DMS153 (cell line): Measurements from ENCODE around the gene SLAIN1.

ENCODE experiments used
- DNase-seq: peaks from one replicate; lab custom pipeline; 2025; lab: John Stamatoyannopoulos, UW

Gene SLAIN1

GRCh38 chr13:77714119-77714755, 16.8 kb downstream of the SLAIN1 start:
- DNase-seq = no peak

DNA sequence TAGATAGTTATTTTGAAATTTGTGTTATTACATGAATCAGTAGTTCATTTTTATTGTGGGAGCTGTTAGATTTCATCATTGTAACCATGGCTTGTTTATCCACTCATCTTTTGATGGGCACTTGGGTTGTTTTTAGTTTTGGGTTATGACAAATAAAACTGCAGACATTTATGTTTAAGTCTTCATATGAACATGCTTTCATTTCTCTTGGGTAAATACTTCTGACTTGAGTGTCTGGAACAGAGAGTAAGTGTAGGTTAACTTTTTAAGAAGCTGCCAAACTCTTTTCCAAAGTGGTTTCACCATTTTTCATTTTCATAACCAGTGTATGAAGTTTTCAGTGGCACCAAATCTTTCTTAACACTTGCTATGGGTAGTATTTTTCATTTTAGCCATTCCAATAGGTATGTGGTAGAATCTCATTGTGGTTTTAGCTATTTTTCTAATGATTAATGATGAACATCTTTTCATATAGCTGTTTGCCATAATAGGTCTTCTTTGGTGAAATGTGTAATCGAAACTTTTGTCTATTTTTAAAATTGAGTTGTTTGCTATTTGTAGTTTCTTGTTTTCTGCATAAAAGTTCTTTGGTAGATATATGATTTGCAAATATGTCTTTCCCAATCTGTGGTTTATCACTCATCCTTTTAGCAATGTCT, 17.9 kb downstream of the SLAIN1 start:
- DNase-seq = no peak

- no peak for DNase-seq
Observed at GRCh38 chr13:77716692-77717091, 19.2 kb downstream of the SLAIN1 start.

DNA sequence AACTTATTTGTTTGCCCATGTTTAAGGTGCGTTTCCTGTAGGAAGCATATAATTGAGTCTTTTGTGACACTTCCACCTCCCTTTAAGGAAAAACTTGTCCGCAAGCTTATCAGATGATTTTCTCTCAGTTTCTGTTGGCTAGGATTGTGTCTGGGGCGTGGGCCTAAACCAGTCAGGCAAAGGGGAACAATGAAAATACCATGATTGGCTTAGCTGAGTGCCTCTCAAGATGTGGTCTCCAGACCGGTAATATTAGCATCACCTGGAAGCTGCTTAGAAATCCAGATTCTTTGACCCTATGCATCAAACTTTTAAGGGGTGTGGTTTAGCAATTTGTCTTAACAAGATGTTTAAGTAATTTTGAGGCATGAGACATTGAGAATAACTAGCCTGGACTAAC, 20.0 kb downstream of the SLAIN1 start:
- DNase-seq = no peak

DNA sequence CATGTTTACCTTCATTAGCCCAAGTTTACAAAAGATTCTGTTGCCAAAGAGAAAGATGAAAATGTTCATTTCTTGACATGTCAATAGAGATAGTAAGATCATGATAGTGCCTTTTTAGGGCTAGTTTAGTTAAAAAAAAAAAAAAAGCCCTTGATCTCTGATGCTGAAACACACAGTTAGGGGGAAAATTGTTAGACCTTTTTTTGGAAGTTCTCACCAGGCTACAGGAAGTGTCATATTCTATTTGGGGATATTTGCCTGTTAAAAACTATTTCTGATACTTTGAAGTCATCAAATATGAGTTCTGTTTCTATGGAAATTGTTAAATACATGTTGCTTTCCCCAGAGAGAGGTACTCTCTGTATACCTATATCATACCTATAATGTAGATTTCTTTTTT, 21.6 kb downstream of the SLAIN1 start:
- DNase-seq = no peak

DNA sequence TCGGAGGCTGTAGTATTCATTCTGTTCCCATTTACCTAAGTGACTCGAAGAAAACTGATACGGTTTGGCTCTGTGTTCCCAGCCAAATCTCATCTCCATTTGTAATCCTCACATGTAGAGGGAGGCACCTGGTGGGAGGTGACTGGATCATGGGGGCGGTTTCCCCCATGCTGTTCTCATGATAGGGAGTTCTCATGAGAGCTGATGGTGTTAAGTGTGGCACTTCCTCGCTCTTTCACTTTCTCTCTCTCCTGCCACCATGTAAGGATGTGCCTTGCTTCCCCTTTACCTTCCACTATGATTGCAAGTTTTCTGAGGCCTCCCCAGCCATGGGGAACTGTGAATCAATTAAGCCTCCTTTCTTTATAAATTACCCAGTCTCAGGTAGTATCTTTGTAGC, 23.5 kb downstream of the SLAIN1 start:
- no peak for DNase-seq

DNA sequence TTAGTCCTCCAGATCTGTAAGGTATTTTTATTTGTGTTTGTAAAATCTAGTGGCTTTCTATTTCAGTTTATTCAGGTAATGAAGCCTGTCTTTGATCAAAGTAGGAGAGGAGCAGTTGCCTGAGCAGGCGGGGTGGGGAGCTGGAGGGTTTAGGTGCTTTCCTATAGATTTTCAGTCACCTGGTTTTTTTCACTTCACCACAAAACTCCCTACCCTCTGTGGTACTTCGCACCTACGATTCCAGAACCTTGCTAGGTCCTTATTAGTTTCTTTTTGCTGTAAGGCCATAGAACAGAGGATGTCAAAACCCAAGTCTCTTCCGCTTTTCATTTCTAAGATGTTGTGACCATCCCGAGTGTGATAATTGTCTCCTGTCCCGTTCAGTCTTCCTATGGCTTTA, 26.6 kb downstream of the SLAIN1 start:
- no peak for DNase-seq

DNA sequence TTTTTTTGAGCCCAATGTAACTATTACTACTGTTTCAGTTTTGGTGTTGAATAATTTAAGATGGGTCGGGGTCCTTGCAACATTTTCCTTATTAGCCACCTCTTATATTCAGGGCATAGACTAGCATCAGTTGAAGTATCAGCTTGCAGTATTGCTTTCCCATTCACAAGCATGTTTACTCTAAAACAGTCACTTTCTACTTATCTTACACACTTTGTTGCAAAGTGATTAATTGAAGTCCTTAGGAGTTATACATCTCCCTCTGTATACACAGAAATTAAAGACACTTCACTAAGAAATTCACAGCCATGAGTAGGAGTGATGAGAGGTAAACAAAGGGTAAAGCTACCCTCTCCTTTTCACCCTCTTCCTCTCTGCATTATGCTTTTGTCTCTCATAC, 27.6 kb downstream of the SLAIN1 start:
- DNase-seq = no peak

- DNase-seq = no peak
Observed at GRCh38 chr13:77728265-77729125, 31.0 kb downstream of the SLAIN1 start.

DNA sequence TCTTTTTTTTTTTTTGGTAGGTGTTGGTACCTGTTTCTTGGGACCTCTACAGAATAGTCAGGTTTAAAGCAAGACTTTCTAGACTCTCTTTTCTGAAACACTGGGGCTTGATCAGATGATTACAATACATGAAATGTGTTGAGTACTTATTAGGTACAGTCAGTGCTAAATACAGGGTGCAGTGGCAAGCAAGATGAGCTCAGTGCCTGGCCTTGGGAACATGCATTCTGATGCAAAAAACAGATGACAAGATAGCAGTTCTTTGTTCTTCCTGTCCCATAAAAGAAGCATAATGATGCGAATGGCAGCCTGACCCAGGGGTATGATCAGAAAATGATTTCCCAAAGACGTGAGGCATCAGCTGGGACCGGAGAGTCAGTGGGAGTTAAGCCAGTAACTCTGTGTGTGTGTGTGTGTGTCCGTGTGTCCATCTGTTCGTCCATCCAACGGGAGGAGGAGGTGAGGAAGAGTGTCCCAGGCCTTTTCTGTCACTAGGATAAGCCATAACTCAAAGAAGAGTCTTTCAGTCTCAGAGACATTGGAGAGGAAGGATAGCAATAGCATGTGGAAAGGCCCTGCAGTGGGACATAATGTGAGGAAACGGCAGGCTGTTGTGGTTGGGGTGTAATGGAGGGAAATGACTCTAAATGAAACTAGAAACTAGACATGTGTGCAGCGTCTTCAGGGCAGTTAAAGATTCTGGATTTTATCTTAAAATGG, 32.2 kb downstream of the SLAIN1 start:
- DNase-seq = no peak

- no peak for DNase-seq
Observed at GRCh38 chr13:77730572-77730971, 33.1 kb downstream of the SLAIN1 start.

- no peak for DNase-seq
Observed at GRCh38 chr13:77732287-77732686, 34.8 kb downstream of the SLAIN1 start.

GRCh38 chr13:77733674-77734073, 36.2 kb downstream of the SLAIN1 start:
- no peak for DNase-seq

DNA sequence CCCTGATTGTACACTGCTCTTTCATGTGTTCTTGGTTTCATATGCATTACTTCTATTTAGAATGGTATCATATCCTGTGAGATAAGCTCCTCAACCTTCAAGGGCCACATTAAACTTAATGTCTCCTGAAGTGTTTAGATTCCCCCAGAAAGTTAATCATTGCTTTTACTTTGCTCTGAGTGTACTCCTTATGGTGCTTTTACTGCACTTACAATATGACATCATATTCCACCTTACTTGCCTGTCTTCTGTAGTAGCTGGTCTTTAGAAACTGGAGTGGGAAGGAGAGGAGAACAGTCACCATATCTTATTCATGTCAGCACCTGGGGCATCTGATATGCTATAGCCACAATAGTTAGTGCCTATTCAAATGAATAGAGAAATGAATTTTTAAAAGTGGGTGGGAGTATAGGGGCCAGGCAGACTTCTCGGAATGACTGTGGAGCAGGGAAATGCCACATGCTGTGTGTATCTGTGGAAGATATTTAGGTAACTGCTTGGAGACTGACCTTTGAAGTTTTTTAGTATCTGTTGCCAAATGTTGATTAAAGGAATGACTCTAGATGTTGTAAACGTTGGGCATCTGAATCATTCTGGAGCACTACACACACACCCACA, 40.2 kb downstream of the SLAIN1 start:
- no peak for DNase-seq

- no peak for DNase-seq
Observed at GRCh38 chr13:77740097-77740735, 42.7 kb downstream of the SLAIN1 start.

GRCh38 chr13:77740931-77741596, 43.6 kb downstream of the SLAIN1 start:
- DNase-seq = no peak

- DNase-seq = no peak
Observed at GRCh38 chr13:77741597-77741972, 44.1 kb downstream of the SLAIN1 start.

DNA sequence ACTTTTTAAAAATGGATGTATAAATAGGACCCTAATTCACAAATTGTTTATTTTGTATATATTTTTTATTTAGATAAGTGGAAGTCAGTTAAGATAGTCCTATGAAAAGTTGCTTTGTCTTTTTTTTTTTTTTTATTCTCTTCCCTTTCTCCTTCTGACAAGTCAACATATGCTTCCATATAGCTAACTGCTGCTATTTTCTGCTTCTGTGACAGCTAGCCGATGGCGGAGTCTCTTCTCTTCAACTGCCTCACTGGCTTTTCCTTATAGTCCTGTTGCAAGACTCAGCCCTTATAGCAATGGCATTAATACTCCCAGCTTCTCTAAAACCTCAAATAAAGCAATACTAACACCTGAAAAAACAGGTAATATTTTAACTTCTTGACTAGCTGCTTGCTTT, 45.3 kb downstream of the SLAIN1 start:
- DNase-seq = no peak

DNA sequence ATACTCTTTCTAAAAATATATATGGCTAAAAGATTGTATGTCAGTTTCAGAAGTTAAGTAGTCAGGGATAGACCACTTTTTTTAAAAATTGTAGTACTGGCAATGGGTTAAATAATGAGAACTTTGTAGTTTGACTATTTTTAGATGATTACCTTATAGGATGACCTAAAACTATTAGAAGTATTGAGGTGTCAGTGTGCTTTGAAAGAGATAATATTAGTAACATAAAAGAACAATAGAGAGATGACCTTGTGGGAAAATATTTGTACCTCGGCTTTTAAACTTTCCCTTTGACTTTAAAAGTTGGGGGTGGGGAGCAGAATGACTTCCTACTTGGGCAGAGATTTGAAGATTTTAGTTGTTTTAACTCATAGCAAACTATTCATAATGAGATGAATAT, 48.3 kb downstream of the SLAIN1 start:
- DNase-seq = no peak

- DNase-seq = no peak
Observed at GRCh38 chr13:77749344-77749880, 51.9 kb downstream of the SLAIN1 start.
